WTC11 (cell line): ENCODE results near the gene TMEM169. TPM values are rescaled to one million over a fixed set of nuclear protein-coding genes. Genes with fewer than 3 reads are reported as not detected.

Experiments used
- ATAC-seq: fragments of 200-7000 bp; cut with Tn5 transposase; 2 replicates; pipeline ENCODE4 v1.10.0; 2021; ENCODE audit warnings: mild to moderate bottlenecking, moderate library complexity
- CTCF ChIA-PET: fragments of 300-600 bp; sonication (Branson Sonifier 250); formaldehyde crosslinking; loops from one replicate; lab custom pipeline; 2021; ENCODE audit warnings: antibody characterized with exemption; lab: Charles Lee
- POLR2A ChIA-PET: fragments of 350-600 bp; sonication (Branson Sonifier 250); formaldehyde crosslinking; loops from one replicate; lab custom pipeline; 2021; ENCODE audit warnings: antibody characterized with exemption; lab: Charles Lee
- DNase-seq: peaks from one replicate; pipeline ENCODE4 v3.0.0; 2021; ENCODE audit warnings: low spot score
- H3K27ac Mint-ChIP-seq: 2 replicates; pipeline ENCODE4 v1.8.0; 2021; ENCODE audit warnings: mixed read lengths
- H3K27me3 Mint-ChIP-seq: 2 replicates; pipeline ENCODE4 v1.8.0; 2021; ENCODE audit warnings: low read depth, mild to moderate bottlenecking, moderate library complexity, mixed read lengths
- H3K36me3 Mint-ChIP-seq: 2 replicates; pipeline ENCODE4 v1.8.0; 2021; ENCODE audit warnings: mixed read lengths
- H3K4me1 Mint-ChIP-seq: 2 replicates; pipeline ENCODE4 v1.8.0; 2022; ENCODE audit warnings: mixed read lengths
- H3K4me3 Mint-ChIP-seq: 2 replicates; pipeline ENCODE4 v1.8.0; 2021; ENCODE audit warnings: mild to moderate bottlenecking, moderate library complexity, mixed read lengths
- H3K9me3 Mint-ChIP-seq: 2 replicates; pipeline ENCODE4 v1.8.0; 2021; ENCODE audit warnings: mixed read lengths
- AFF4 ChIP-seq: sonication (generic); formaldehyde crosslinking; IDR thresholded peaks from 2 replicates; pipeline ENCODE4 v1.8.1; 2023; ENCODE audit warnings: mild to moderate bottlenecking, missing genetic modification reagents, borderline replicate concordance
- E2F1 ChIP-seq: sonication (generic); formaldehyde crosslinking; IDR thresholded peaks from 2 replicates; pipeline ENCODE4 v1.8.0; 2022; ENCODE audit warnings: mild to moderate bottlenecking, missing genetic modification reagents
- FOXK1 ChIP-seq: sonication (generic); formaldehyde crosslinking; IDR thresholded peaks from 2 replicates; pipeline ENCODE4 v1.8.0; 2022; ENCODE audit warnings: mild to moderate bottlenecking, moderate library complexity, missing genetic modification reagents
- IRF1 ChIP-seq: sonication (generic); formaldehyde crosslinking; IDR thresholded peaks from 2 replicates; pipeline ENCODE4 v1.8.0; 2023; ENCODE audit warnings: missing genetic modification reagents
- IRF2 ChIP-seq: sonication (generic); formaldehyde crosslinking; IDR thresholded peaks from 2 replicates; pipeline ENCODE4 v1.8.0; 2022; ENCODE audit warnings: low read depth, missing genetic modification reagents, borderline replicate concordance
- KAT7 ChIP-seq: sonication (generic); formaldehyde crosslinking; IDR thresholded peaks from 2 replicates; pipeline ENCODE4 v1.8.1; 2023; ENCODE audit warnings: missing genetic modification reagents, mild to moderate bottlenecking, borderline replicate concordance
- NR2C2 ChIP-seq: sonication (generic); formaldehyde crosslinking; IDR thresholded peaks from 2 replicates; pipeline ENCODE4 v1.8.0; 2022; ENCODE audit warnings: mild to moderate bottlenecking, missing genetic modification reagents
- NR3C1 ChIP-seq: sonication (generic); formaldehyde crosslinking; conservative IDR thresholded peaks from 2 replicates; pipeline ENCODE4 v1.8.1; 2023; ENCODE audit warnings: low read depth, mild to moderate bottlenecking, missing genetic modification reagents
- OVOL2 ChIP-seq: fragments of 250-450 bp; sonication (Bioruptor Pico); IDR thresholded peaks from 2 replicates; pipeline ENCODE4 v1.9.0; 2021; ENCODE audit warnings: mild to moderate bottlenecking, borderline replicate concordance
- PRRX2 ChIP-seq: fragments of 250-450 bp; sonication (Bioruptor Pico); IDR thresholded peaks from 2 replicates; pipeline ENCODE4 v1.8.0; 2021; ENCODE audit warnings: mild to moderate bottlenecking
- TP53 ChIP-seq: sonication (generic); formaldehyde crosslinking; IDR thresholded peaks from 2 replicates; pipeline ENCODE4 v1.8.1; 2023; ENCODE audit warnings: mild to moderate bottlenecking, missing genetic modification reagents
- USF1 ChIP-seq: sonication (generic); formaldehyde crosslinking; IDR thresholded peaks from 2 replicates; pipeline ENCODE4 v1.8.0; 2022; ENCODE audit warnings: mild to moderate bottlenecking, missing genetic modification reagents
- USF2 ChIP-seq: sonication (generic); formaldehyde crosslinking; IDR thresholded peaks from 2 replicates; pipeline ENCODE4 v1.8.1; 2023; ENCODE audit warnings: mild to moderate bottlenecking, missing genetic modification reagents, moderate library complexity
- ZBTB43 ChIP-seq: sonication (generic); formaldehyde crosslinking; IDR thresholded peaks from 2 replicates; pipeline ENCODE4 v1.8.1; 2023; ENCODE audit warnings: mild to moderate bottlenecking, missing genetic modification reagents
- ZNF263 ChIP-seq: sonication (generic); formaldehyde crosslinking; IDR thresholded peaks from 2 replicates; pipeline ENCODE4 v1.8.1; 2022; ENCODE audit warnings: low read depth, mild to moderate bottlenecking, moderate library complexity, missing genetic modification reagents
- ZNF396 ChIP-seq: fragments of 250-450 bp; sonication (Bioruptor Pico); IDR thresholded peaks from 2 replicates; pipeline ENCODE4 v1.8.0; 2021; ENCODE audit warnings: mild to moderate bottlenecking, moderate library complexity, borderline replicate concordance
- total RNA-seq: library from RNA; stranded (reverse); gene quantifications from 3 replicates; pipeline ENCODE4 v1.2.3, GENCODE V29; 2021
- TF ChIP-seq, protein P1 (sequence below): sonication (generic); formaldehyde crosslinking; IDR thresholded peaks from 2 replicates; pipeline ENCODE4 v1.8.1; 2023; ENCODE audit warnings: mild to moderate bottlenecking, missing genetic modification reagents
- TF ChIP-seq, protein P2 (sequence below): sonication (generic); formaldehyde crosslinking; IDR thresholded peaks from 2 replicates; pipeline ENCODE4 v1.8.1; 2022; ENCODE audit warnings: mild to moderate bottlenecking, moderate library complexity, missing genetic modification reagents
- TF ChIP-seq, protein P3 (sequence below): sonication (generic); formaldehyde crosslinking; IDR thresholded peaks from 2 replicates; pipeline ENCODE4 v1.8.0; 2022; ENCODE audit warnings: missing genetic modification reagents
- TF ChIP-seq, protein P4 (sequence below): fragments of 250-450 bp; sonication (Bioruptor Pico); IDR thresholded peaks from 2 replicates; pipeline ENCODE4 v1.8.0; 2021; ENCODE audit warnings: mild to moderate bottlenecking

TMEM169 gene
- total RNA-seq, 1 experiment from 2014 or later = 1.8 TPM

GRCh38 chr2:216039918-216040317 is 41.8 kb upstream of the TMEM169 start (continued):
- TF ChIP-seq AFF4 (CRISPR knock-in tag) (no peak), NR2C2 (CRISPR knock-in tag) (no peak)
- TF ChIP-seq, protein P1, sequence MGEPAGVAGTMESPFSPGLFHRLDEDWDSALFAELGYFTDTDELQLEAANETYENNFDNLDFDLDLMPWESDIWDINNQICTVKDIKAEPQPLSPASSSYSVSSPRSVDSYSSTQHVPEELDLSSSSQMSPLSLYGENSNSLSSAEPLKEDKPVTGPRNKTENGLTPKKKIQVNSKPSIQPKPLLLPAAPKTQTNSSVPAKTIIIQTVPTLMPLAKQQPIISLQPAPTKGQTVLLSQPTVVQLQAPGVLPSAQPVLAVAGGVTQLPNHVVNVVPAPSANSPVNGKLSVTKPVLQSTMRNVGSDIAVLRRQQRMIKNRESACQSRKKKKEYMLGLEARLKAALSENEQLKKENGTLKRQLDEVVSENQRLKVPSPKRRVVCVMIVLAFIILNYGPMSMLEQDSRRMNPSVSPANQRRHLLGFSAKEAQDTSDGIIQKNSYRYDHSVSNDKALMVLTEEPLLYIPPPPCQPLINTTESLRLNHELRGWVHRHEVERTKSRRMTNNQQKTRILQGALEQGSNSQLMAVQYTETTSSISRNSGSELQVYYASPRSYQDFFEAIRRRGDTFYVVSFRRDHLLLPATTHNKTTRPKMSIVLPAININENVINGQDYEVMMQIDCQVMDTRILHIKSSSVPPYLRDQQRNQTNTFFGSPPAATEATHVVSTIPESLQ = no peak
- TF ChIP-seq, protein P2, sequence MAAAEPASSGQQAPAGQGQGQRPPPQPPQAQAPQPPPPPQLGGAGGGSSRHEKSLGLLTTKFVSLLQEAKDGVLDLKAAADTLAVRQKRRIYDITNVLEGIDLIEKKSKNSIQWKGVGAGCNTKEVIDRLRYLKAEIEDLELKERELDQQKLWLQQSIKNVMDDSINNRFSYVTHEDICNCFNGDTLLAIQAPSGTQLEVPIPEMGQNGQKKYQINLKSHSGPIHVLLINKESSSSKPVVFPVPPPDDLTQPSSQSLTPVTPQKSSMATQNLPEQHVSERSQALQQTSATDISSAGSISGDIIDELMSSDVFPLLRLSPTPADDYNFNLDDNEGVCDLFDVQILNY = no peak
- TF ChIP-seq, protein P3, sequence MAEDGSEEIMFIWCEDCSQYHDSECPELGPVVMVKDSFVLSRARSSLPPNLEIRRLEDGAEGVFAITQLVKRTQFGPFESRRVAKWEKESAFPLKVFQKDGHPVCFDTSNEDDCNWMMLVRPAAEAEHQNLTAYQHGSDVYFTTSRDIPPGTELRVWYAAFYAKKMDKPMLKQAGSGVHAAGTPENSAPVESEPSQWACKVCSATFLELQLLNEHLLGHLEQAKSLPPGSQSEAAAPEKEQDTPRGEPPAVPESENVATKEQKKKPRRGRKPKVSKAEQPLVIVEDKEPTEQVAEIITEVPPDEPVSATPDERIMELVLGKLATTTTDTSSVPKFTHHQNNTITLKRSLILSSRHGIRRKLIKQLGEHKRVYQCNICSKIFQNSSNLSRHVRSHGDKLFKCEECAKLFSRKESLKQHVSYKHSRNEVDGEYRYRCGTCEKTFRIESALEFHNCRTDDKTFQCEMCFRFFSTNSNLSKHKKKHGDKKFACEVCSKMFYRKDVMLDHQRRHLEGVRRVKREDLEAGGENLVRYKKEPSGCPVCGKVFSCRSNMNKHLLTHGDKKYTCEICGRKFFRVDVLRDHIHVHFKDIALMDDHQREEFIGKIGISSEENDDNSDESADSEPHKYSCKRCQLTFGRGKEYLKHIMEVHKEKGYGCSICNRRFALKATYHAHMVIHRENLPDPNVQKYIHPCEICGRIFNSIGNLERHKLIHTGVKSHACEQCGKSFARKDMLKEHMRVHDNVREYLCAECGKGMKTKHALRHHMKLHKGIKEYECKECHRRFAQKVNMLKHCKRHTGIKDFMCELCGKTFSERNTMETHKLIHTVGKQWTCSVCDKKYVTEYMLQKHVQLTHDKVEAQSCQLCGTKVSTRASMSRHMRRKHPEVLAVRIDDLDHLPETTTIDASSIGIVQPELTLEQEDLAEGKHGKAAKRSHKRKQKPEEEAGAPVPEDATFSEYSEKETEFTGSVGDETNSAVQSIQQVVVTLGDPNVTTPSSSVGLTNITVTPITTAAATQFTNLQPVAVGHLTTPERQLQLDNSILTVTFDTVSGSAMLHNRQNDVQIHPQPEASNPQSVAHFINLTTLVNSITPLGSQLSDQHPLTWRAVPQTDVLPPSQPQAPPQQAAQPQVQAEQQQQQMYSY (CRISPR knock-in tag) = no peak

DNA sequence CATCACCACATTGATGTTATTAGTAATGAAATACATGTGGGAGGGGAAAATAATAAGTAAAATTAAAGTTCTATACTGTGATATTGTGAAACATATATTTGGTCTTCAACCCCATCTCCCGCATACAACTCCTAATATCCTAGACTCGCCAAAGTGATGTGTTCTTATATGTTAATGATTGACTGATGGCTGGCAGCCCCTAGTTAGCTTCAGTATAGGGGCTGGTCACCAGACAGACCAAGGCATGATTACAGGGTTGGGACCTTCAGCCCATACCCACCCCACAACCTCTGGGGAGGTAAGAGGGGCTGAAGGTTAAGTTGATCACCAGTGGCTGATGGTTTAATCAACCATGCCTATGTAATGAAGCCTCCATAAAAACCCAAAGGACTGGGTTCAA is 40.3 kb upstream of the TMEM169 start:
- CTCF ChIA-PET = interaction anchor here (1.2 kb wide), 1 partner anchor 8 kb away, joined by 3 read pairs; no protein-coding TSS in a partner anchor
- Mint-ChIP-seq H3K27me3 (no peaks in the 10 kb centered on the region), H3K27ac (no peak overlapping the region), H3K36me3 (peaks cover 23% of the 10 kb centered on the region), H3K9me3 (no peaks in the 10 kb centered on the region), H3K4me1 (no peaks in the 10 kb centered on the region), H3K4me3 (no peak overlapping the region)
- no peak for DNase-seq
- ATAC-seq = no peak
- POLR2A ChIA-PET = no interaction called here
- no peak for TF ChIP-seq IRF1 (CRISPR knock-in tag)
- TF ChIP-seq ZNF396 = no peak
- no peak for TF ChIP-seq E2F1 (CRISPR knock-in tag)
- no peak for TF ChIP-seq IRF2 (CRISPR knock-in tag)
- no peak for TF ChIP-seq FOXK1 (CRISPR knock-in tag)
- TF ChIP-seq KAT7 (CRISPR knock-in tag) = no peak
- TF ChIP-seq OVOL2 (CRISPR knock-in tag) = no peak
- TF ChIP-seq, protein P4, sequence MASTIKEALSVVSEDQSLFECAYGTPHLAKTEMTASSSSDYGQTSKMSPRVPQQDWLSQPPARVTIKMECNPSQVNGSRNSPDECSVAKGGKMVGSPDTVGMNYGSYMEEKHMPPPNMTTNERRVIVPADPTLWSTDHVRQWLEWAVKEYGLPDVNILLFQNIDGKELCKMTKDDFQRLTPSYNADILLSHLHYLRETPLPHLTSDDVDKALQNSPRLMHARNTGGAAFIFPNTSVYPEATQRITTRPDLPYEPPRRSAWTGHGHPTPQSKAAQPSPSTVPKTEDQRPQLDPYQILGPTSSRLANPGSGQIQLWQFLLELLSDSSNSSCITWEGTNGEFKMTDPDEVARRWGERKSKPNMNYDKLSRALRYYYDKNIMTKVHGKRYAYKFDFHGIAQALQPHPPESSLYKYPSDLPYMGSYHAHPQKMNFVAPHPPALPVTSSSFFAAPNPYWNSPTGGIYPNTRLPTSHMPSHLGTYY = no peak
- TF ChIP-seq USF1 (CRISPR knock-in tag) = no peak
- no peak for TF ChIP-seq ZNF263 (CRISPR knock-in tag)
- no peak for TF ChIP-seq USF2 (CRISPR knock-in tag)
- no peak for TF ChIP-seq NR3C1 (CRISPR knock-in tag)
- TF ChIP-seq ZBTB43 (CRISPR knock-in tag) = no peak
- TF ChIP-seq PRRX2 (CRISPR knock-in tag) = no peak
- TF ChIP-seq TP53 = no peak
